ENCODE measurements around the gene DYNC2I2.

DNA sequence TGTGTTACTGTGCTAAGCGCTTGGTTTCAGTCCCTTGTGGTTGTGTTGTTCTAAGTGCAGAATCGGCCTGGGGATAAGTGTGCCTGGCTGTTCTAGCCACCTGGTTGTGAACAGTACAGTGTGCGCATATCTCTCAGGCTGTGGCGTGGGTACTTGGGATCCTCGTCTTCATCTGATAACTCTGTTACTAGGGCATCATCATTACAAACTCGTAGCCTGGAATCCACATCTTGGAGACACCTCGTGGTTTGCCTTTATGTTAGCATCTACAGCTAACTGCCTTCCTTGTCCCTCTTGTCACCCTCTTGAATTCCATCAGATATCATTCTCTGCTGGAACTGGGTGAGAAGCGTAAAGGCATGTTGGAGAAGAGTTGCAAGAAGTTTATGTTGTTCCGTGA lies 62.8 kb downstream of the DYNC2I2 start:
- TF ChIP-seq, protein P1, sequence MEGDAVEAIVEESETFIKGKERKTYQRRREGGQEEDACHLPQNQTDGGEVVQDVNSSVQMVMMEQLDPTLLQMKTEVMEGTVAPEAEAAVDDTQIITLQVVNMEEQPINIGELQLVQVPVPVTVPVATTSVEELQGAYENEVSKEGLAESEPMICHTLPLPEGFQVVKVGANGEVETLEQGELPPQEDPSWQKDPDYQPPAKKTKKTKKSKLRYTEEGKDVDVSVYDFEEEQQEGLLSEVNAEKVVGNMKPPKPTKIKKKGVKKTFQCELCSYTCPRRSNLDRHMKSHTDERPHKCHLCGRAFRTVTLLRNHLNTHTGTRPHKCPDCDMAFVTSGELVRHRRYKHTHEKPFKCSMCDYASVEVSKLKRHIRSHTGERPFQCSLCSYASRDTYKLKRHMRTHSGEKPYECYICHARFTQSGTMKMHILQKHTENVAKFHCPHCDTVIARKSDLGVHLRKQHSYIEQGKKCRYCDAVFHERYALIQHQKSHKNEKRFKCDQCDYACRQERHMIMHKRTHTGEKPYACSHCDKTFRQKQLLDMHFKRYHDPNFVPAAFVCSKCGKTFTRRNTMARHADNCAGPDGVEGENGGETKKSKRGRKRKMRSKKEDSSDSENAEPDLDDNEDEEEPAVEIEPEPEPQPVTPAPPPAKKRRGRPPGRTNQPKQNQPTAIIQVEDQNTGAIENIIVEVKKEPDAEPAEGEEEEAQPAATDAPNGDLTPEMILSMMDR (conservative IDR thresholded peaks at IDR 0.05) = no peak
- no peak for TF ChIP-seq EZH2 (IDR thresholded peaks at IDR 0.05; ENCODE audit: low read depth)
